NB4 (cell line): ENCODE results near the gene KSR2.
"Not testable (repeated sequence)": the region's sequence is repeated elsewhere in the genome, so short reads cannot be mapped to it uniquely, and the experiment has no call there.

Source experiments
- DNase-seq: peaks from one replicate; pipeline ENCODE4 v3.0.0; 2010; ENCODE audit warnings: low read depth
- H3K4me3 ChIP-seq: one replicate; pipeline ENCODE4 v1.5.1; 2011; ENCODE audit warnings: mild to moderate bottlenecking, low read depth, low read length, moderate library complexity
- CTCF ChIP-seq: IDR thresholded peaks from one replicate; pipeline ENCODE4 v1.5.1; 2012; ENCODE audit warnings: low read depth, low read length
- MYC ChIP-seq: IDR thresholded peaks from 2 replicates; pipeline ENCODE4 v1.6.1; 2011; ENCODE audit warnings: low read depth, low read length
- POLR2A ChIP-seq: IDR thresholded peaks from 2 replicates; pipeline ENCODE4 v1.6.1; 2011; ENCODE audit warnings: mild to moderate bottlenecking; ENCODE audit not compliant: insufficient read length; ENCODE audit errors: extremely low read depth
- TF ChIP-seq, protein P1 (sequence below): IDR thresholded peaks from 2 replicates; pipeline ENCODE4 v1.6.1; 2011; ENCODE audit warnings: low read depth, low read length

Gene KSR2

DNA sequence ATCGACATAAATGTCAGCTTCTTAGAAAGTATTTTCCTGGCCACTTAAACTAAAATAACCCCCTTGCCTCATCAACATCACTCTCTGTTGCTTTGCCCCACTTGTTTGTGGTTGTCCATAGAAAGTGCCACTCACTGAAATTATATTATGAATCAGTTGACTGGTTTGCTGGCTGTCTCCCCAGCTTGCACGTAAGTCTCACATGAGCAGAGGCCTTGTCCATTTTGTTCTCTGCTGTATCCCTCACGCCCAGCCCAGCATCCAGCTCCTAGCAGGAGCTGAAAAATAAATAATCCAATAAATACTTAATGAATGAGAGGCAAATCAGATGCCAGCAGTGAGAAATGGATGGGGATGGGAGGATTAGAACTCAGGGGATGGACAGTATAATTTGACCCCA, 159.3 kb downstream of the KSR2 start:
- TF ChIP-seq CTCF (no peak), MYC (no peak), POLR2A (no peak)
- TF ChIP-seq, protein P1, sequence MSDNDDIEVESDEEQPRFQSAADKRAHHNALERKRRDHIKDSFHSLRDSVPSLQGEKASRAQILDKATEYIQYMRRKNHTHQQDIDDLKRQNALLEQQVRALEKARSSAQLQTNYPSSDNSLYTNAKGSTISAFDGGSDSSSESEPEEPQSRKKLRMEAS, result no peak
- no peak overlapping the region for H3K4me3 ChIP-seq
- no peak for DNase-seq

- DNase-seq, result no peak
Measured at GRCh38 chr12:117807946-117808345, 160.8 kb downstream of the KSR2 start.

DNA sequence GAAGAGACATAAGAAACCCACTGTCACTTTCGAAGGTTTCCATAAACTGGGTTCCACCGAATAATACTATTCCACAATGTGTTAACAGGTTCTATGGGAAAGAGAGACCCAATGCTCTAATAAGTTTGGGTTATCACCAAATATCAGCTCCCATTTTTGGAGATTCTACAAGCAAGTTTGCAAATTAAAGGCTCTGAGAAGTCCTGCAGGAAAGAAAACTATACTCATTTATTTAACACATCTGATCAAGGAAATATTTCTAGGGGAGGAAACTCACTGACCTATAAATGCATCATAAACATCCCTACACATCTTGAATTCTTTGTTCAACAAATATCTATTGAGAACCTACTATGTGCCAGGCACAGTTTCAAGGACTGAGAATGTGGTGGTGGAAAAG, 161.4 kb downstream of the KSR2 start:
- TF ChIP-seq MYC (no peak), CTCF (no peak), POLR2A (no peak)
- TF ChIP-seq, protein P1, result no peak
- DNase-seq, result no peak
- H3K4me3 ChIP-seq, result no peak overlapping the region

More at GRCh38 chr12:117807946-117808345, 160.8 kb downstream of the KSR2 start:
- TF ChIP-seq CTCF (no peak), POLR2A (no peak)
- no peak overlapping the region for H3K4me3 ChIP-seq

- no peak for TF ChIP-seq MYC
- TF ChIP-seq POLR2A, result no peak
- no peak for DNase-seq
Measured at GRCh38 chr12:117805865-117806264, 162.9 kb downstream of the KSR2 start.

DNA sequence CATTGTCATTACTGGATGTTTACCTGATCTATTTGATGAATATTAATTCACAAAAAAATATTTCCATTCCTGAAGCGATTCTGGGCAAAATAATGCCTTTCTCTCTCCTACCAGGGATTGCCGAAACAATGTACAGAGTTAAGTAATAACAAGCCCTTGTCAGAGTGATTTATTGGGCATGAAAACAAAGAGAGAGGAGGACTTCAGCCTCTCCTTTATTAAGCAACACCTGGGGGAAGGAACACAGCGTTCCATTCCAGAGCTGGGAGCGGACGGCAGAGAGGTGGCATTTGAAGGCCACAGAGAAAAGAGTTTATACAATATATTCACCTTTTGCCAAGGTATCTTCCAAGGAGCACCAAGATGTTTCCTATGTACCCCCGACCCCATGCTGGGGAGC, 165.8 kb downstream of the KSR2 start:
- DNase-seq, result no peak
- TF ChIP-seq MYC (no peak), POLR2A (no peak)
- H3K4me3 ChIP-seq, result no peak overlapping the region

More at GRCh38 chr12:117805865-117806264, 162.9 kb downstream of the KSR2 start:
- no peak overlapping the region for H3K4me3 ChIP-seq

- DNase-seq, H3K4me3 ChIP-seq: not testable (repeated sequence)
Measured at GRCh38 chr12:117800711-117801110, 168.1 kb downstream of the KSR2 start.

DNA sequence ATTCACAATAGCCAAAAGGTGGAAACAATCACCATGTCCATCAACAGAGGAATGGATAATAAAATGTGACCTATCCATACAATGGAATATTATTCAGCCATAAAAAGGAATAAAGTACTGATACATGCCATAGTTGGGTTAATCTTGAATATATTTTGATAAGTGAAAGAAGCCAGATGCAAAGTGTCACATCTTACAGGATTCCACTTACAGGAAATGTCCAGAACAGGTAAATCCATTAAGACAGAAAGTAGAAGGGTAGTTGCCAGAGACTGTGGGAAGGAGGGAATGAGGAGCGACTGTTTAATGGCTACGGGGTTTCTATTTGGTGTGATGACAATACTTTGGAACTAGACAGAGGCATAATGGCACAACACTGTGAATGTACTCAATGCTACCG, 171.6 kb downstream of the KSR2 start:
- TF ChIP-seq, protein P1, result no peak
- no peak for TF ChIP-seq CTCF
- TF ChIP-seq MYC, result no peak
- no peak for TF ChIP-seq POLR2A
- no peak overlapping the region for H3K4me3 ChIP-seq
- DNase-seq, result no peak
